ENCODE measurements around the gene ZNF366. TPM values are rescaled to one million over a fixed set of nuclear protein-coding genes. Genes with fewer than 3 reads are reported as not detected.

Gene ZNF366
- total RNA-seq, 5 donors from 2014 or later (not counting 1 experiment from before 2014, with no cell fraction given): 0.13 to 0.14 TPM; not detected in 3

DNA sequence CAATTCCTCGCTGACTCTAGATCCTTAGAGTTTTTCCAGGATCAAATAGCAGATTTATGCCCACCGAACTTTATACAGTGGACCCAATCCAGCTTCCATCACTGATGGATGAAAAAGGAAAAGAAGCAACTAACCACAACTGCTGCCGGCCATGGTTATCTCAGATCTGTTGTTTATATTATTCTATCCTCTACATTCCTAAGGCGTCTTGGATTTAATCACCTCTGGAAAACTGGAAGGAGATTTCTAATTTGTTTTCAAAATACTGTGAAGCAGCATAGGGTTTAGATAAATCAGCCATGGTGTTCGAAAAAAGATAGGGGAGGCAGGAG is 663 bp upstream of the ZNF366 start:
- peaks cover 0 to 13% of the 10 kb centered on the region in 2 experiments for H3K27me3 ChIP-seq (replicated peaks in 1 of 2; ENCODE audit: control insufficient read depth in 2 of 2, extremely low read depth in 1 of 2, insufficient read depth in 2 of 2, low read length in 1 of 2)
- Mint-ChIP-seq H3K9me3 (no peaks in the 10 kb centered on the region), H3K36me3 (no peaks in the 10 kb centered on the region), H3K27me3 (peaks cover 15 to 22% of the 10 kb centered on the region in 2 donors), H3K4me1 (no peaks in the 10 kb centered on the region), H3K27ac (no peak overlapping the region), H3K4me3 (no peak overlapping the region)
- ChIA-PET CTCF (no interaction called here), POLR2A (no interaction called here)
- 80% methylated on average over 1 of the region's 5 CpGs for WGBS (ENCODE audit: insufficient coverage)
- no peaks in the 10 kb centered on the region for H3K9me3 ChIP-seq
- H3K4me3 ChIP-seq (ENCODE audit: control insufficient read depth in 1 of 2, extremely low read depth in 1 of 2, low read length in 1 of 2): no peak overlapping the region
- no peak for ATAC-seq (replicated peaks in 1 of 4)
- no peaks in the 10 kb centered on the region for H3K36me3 ChIP-seq (ENCODE audit: control insufficient read depth in 2 of 2, extremely low read depth in 1 of 2, insufficient read depth in 1 of 2, low read length in 1 of 2)
- no peaks in the 10 kb centered on the region for H3K4me1 ChIP-seq (ENCODE audit: control insufficient read depth in 1 of 2, extremely low read depth in 1 of 2, insufficient read depth in 2 of 2, low read length in 2 of 2)
- DNase-seq: no peak
- no peak overlapping the region for H3K27ac ChIP-seq (ENCODE audit: low read length)

DNA sequence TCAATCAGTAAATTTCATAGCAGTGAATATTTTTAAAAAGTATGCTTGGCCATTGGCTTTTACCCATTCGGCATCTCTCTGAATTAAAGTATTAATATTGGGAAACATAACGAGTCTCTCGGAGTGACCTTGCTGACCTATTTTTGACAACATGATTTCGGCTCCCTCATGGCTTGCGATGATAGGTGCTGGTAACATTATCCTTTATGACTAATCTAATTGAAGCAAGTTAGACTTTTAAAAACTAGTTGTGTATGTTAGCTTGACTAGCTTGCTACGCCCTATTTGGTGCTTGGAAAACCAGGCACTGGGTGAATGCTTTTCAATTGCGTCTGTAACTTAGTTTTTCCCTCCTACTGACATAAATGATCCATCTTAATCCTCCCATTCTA is 1.1 kb downstream of the ZNF366 start:
- no peak for DNase-seq
- no peak for ATAC-seq (replicated peaks in 1 of 4)
- no peaks in the 10 kb centered on the region for H3K4me1 Mint-ChIP-seq
- Histone ChIP-seq H3K27me3 (replicated peaks in 1 of 2; ENCODE audit: control insufficient read depth in 2 of 2, extremely low read depth in 1 of 2, insufficient read depth in 2 of 2, low read length in 1 of 2) (peaks cover 0 to 13% of the 10 kb centered on the region in 2 experiments), H3K36me3 (ENCODE audit: control insufficient read depth in 2 of 2, extremely low read depth in 1 of 2, insufficient read depth in 1 of 2, low read length in 1 of 2) (no peaks in the 10 kb centered on the region), H3K4me1 (ENCODE audit: control insufficient read depth in 1 of 2, extremely low read depth in 1 of 2, insufficient read depth in 2 of 2, low read length in 2 of 2) (no peaks in the 10 kb centered on the region), H3K4me3 (ENCODE audit: control insufficient read depth in 1 of 2, extremely low read depth in 1 of 2, low read length in 1 of 2) (no peak overlapping the region), H3K27ac (ENCODE audit: low read length) (no peak overlapping the region), H3K9me3 (no peaks in the 10 kb centered on the region)
- CTCF ChIA-PET: no interaction called here
- no CpG with 5 or more reads among the region's 7 CpGs for WGBS (ENCODE audit: insufficient coverage)
- no peaks in the 10 kb centered on the region for H3K9me3 Mint-ChIP-seq
- no peaks in the 10 kb centered on the region for H3K36me3 Mint-ChIP-seq
- H3K4me3 Mint-ChIP-seq: no peak overlapping the region
- POLR2A ChIA-PET: no interaction called here
- H3K27ac Mint-ChIP-seq: no peak overlapping the region
- peaks cover 9 to 19% of the 10 kb centered on the region in 2 donors for H3K27me3 Mint-ChIP-seq

DNA sequence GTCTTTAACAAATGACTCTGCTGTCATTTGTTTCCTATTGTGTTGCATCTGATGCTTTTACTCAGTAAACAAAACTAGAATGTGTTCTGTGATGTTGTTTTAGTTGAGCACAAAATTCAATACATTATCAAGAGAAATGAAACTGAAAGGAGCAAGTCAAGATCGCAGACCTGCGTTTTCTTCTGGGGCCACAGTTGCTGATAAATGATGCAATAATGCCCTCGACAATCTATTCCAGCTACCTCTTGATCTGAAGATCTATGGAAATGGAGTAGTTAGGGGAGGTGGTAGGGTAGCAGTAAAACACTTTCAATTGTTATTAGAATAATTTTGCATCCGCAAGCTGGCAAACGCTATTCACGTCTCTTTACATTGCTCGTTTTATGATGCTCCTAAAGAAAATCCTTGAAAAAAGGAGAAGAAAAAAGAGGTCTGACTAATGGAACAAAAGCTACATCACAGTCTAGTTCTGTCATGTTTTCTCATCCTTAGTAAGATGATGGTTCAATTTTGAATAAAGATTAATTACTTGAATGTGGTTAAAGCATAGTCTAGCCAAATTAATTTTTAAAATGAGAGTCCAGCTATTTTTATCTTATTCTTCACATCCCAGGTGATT is 1.6 kb downstream of the ZNF366 start:
- H3K9me3 Mint-ChIP-seq: no peaks in the 10 kb centered on the region
- Histone ChIP-seq H3K4me3 (ENCODE audit: control insufficient read depth in 1 of 2, extremely low read depth in 1 of 2, low read length in 1 of 2) (no peak overlapping the region), H3K27me3 (replicated peaks in 1 of 2; ENCODE audit: control insufficient read depth in 2 of 2, extremely low read depth in 1 of 2, insufficient read depth in 2 of 2, low read length in 1 of 2) (peaks cover 0 to 9% of the 10 kb centered on the region in 2 experiments), H3K27ac (ENCODE audit: low read length) (no peak overlapping the region), H3K36me3 (ENCODE audit: control insufficient read depth in 2 of 2, extremely low read depth in 1 of 2, insufficient read depth in 1 of 2, low read length in 1 of 2) (no peaks in the 10 kb centered on the region), H3K4me1 (ENCODE audit: control insufficient read depth in 1 of 2, extremely low read depth in 1 of 2, insufficient read depth in 2 of 2, low read length in 2 of 2) (no peaks in the 10 kb centered on the region), H3K9me3 (no peaks in the 10 kb centered on the region)
- WGBS (ENCODE audit: insufficient coverage): 79% methylated on average over 4 of the region's 7 CpGs
- H3K4me1 Mint-ChIP-seq: no peaks in the 10 kb centered on the region
- H3K27ac Mint-ChIP-seq: no peak overlapping the region
- ATAC-seq (replicated peaks in 1 of 4): no peak
- no peak for DNase-seq
- ChIA-PET CTCF (interaction anchor here in 1 of 2 donors (1.0 kb wide), 1 partner anchor 12 kb away, joined by 3 read pairs; no protein-coding TSS in a partner anchor), POLR2A (no interaction called here)
- no peak overlapping the region for H3K4me3 Mint-ChIP-seq
- peaks cover 9 to 18% of the 10 kb centered on the region in 2 donors for H3K27me3 Mint-ChIP-seq
- no peaks in the 10 kb centered on the region for H3K36me3 Mint-ChIP-seq

DNA sequence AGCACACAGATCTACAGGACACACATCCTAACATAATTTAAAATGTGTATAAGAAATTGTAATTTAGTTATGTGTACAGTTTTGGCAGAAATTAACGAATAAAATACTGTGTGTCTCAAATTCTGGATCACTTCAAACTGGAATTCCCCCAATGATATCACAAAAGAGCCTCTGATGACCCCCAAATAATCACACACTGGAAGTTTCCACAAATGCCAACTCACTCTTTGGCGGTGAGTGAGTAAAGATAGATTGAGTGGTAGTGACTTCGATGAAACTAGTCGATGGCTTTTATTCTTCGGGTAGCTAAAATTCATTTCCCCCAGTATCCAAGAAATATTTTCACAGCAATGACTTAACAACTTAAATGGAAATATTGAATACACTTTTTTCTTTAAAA is 2.2 kb downstream of the ZNF366 start:
- WGBS (ENCODE audit: insufficient coverage): no CpG with 5 or more reads among the region's 5 CpGs
- ChIA-PET CTCF (interaction anchor here in 1 of 2 donors (1.0 kb wide), 1 partner anchor 11 kb away, joined by 3 read pairs; no protein-coding TSS in a partner anchor), POLR2A (no interaction called here)
- no peak overlapping the region for H3K4me3 ChIP-seq (ENCODE audit: control insufficient read depth in 1 of 2, extremely low read depth in 1 of 2, low read length in 1 of 2)
- no peaks in the 10 kb centered on the region for H3K9me3 ChIP-seq
- H3K27me3 Mint-ChIP-seq: peaks cover 15 to 20% of the 10 kb centered on the region in 2 donors
- H3K27ac Mint-ChIP-seq: no peak overlapping the region
- peaks cover 0 to 8% of the 10 kb centered on the region in 2 experiments for H3K27me3 ChIP-seq (replicated peaks in 1 of 2; ENCODE audit: control insufficient read depth in 2 of 2, extremely low read depth in 1 of 2, insufficient read depth in 2 of 2, low read length in 1 of 2)
- H3K4me1 Mint-ChIP-seq: no peaks in the 10 kb centered on the region
- H3K36me3 Mint-ChIP-seq: no peaks in the 10 kb centered on the region
- no peaks in the 10 kb centered on the region for H3K4me1 ChIP-seq (ENCODE audit: control insufficient read depth in 1 of 2, extremely low read depth in 1 of 2, insufficient read depth in 2 of 2, low read length in 2 of 2)
- DNase-seq (no peak), ATAC-seq (replicated peaks in 1 of 4) (no peak)
- H3K36me3 ChIP-seq (ENCODE audit: control insufficient read depth in 2 of 2, extremely low read depth in 1 of 2, insufficient read depth in 1 of 2, low read length in 1 of 2): no peaks in the 10 kb centered on the region
- H3K4me3 Mint-ChIP-seq: no peak overlapping the region
- no peaks in the 10 kb centered on the region for H3K9me3 Mint-ChIP-seq
- no peak overlapping the region for H3K27ac ChIP-seq (ENCODE audit: low read length)

DNA sequence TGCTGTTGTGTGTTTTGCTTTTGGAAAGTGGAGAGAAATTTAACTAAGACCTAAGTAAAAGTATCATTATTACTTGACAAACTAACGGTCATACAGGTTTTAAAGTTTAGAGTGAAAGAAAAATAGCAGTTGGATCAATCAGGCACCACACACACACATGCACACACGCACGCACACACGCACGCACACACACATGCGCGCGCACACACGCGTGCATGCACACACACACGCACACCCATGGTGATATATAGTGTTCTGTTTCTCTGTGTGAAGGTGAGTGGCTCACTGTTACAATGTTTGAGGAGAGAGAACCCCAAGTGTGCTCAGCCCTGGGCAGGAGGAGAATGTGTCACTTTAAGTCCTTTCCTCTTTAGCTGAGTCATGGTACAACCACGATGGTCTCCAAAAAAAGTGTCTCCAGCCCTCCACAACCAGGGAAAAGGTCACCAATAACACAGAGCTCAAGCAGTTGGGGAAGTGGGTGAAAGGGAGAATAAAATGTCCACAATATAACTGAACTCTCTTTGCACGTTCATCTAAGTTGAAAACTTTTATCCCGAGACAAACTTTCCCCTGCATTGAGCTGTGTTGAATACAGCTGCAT is 3.2 kb downstream of the ZNF366 start:
- H3K36me3 Mint-ChIP-seq: no peaks in the 10 kb centered on the region
- Histone ChIP-seq H3K27me3 (replicated peaks in 1 of 2; ENCODE audit: control insufficient read depth in 2 of 2, extremely low read depth in 1 of 2, insufficient read depth in 2 of 2, low read length in 1 of 2) (peaks cover 0 to 10% of the 10 kb centered on the region in 2 experiments), H3K36me3 (ENCODE audit: control insufficient read depth in 2 of 2, extremely low read depth in 1 of 2, insufficient read depth in 1 of 2, low read length in 1 of 2) (no peaks in the 10 kb centered on the region), H3K4me1 (ENCODE audit: control insufficient read depth in 1 of 2, extremely low read depth in 1 of 2, insufficient read depth in 2 of 2, low read length in 2 of 2) (no peaks in the 10 kb centered on the region), H3K27ac (ENCODE audit: low read length) (no peak overlapping the region), H3K9me3 (no peaks in the 10 kb centered on the region), H3K4me3 (ENCODE audit: control insufficient read depth in 1 of 2, extremely low read depth in 1 of 2, low read length in 1 of 2) (no peak overlapping the region)
- H3K27ac Mint-ChIP-seq: no peak overlapping the region
- no peak for ATAC-seq (replicated peaks in 1 of 4)
- H3K27me3 Mint-ChIP-seq: peaks cover 15 to 16% of the 10 kb centered on the region in 2 donors
- POLR2A ChIA-PET: interaction anchor here in 1 of 2 donors (0.8 kb wide), 1 partner anchor 14 kb away, joined by 3 read pairs; no protein-coding TSS in a partner anchor
- no peaks in the 10 kb centered on the region for H3K4me1 Mint-ChIP-seq
- CTCF ChIA-PET: no interaction called here
- WGBS (ENCODE audit: insufficient coverage): no CpG with 5 or more reads among the region's 14 CpGs
- DNase-seq: no peak
- no peak overlapping the region for H3K4me3 Mint-ChIP-seq
- no peaks in the 10 kb centered on the region for H3K9me3 Mint-ChIP-seq

DNA sequence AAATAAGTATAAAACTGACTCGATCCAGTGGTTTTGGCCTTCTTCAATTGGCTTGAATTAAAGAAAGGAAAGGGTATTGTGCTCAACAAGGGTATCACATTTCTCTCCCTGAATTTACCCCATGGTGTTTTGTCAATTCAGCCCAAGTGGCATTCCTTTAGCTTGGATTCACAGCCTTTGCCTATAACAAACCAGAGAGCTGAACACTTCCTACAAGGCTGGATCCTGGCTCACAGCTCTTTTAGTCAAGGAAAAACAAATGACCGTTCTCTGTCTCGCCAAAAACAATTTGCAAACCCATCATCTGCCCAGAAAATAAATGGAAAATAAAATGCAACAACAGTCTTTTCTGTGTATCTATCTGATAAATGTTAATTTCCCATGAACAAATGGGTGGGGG is 5.7 kb downstream of the ZNF366 start:
- H3K4me1 Mint-ChIP-seq: no peaks in the 10 kb centered on the region
- DNase-seq (no peak), ATAC-seq (replicated peaks in 1 of 4) (no peak)
- no peaks in the 10 kb centered on the region for H3K36me3 Mint-ChIP-seq
- no peak overlapping the region for H3K27ac ChIP-seq (ENCODE audit: low read length)
- H3K4me1 ChIP-seq (ENCODE audit: control insufficient read depth in 1 of 2, extremely low read depth in 1 of 2, insufficient read depth in 2 of 2, low read length in 2 of 2): no peaks in the 10 kb centered on the region
- WGBS (ENCODE audit: insufficient coverage): no CpG with 5 or more reads among the region's 3 CpGs
- H3K4me3 Mint-ChIP-seq: no peak overlapping the region
- no peaks in the 10 kb centered on the region for H3K9me3 ChIP-seq
- ChIA-PET CTCF (no interaction called here), POLR2A (no interaction called here)
- H3K4me3 ChIP-seq (ENCODE audit: control insufficient read depth in 1 of 2, extremely low read depth in 1 of 2, low read length in 1 of 2): no peak overlapping the region
- no peaks in the 10 kb centered on the region for H3K9me3 Mint-ChIP-seq
- H3K27ac Mint-ChIP-seq: no peak overlapping the region
- no peaks in the 10 kb centered on the region for H3K36me3 ChIP-seq (ENCODE audit: control insufficient read depth in 2 of 2, extremely low read depth in 1 of 2, insufficient read depth in 1 of 2, low read length in 1 of 2)
- H3K27me3 Mint-ChIP-seq: peaks cover 11 to 14% of the 10 kb centered on the region in 2 donors
- peaks cover 0 to 8% of the 10 kb centered on the region in 2 experiments for H3K27me3 ChIP-seq (replicated peaks in 1 of 2; ENCODE audit: control insufficient read depth in 2 of 2, extremely low read depth in 1 of 2, insufficient read depth in 2 of 2, low read length in 1 of 2)

Data from T-cell (primary cell).